Activated T-cell treated with anti-CD3 and anti-CD28 coated beads for 48 hours (primary cell): ENCODE results near the gene ADCY1.

Experiments
- DNase-seq: peaks from one replicate; pipeline ENCODE4 v3.0.0-alpha.2; 2020; ENCODE audit warnings: low read depth

Gene ADCY1

DNA sequence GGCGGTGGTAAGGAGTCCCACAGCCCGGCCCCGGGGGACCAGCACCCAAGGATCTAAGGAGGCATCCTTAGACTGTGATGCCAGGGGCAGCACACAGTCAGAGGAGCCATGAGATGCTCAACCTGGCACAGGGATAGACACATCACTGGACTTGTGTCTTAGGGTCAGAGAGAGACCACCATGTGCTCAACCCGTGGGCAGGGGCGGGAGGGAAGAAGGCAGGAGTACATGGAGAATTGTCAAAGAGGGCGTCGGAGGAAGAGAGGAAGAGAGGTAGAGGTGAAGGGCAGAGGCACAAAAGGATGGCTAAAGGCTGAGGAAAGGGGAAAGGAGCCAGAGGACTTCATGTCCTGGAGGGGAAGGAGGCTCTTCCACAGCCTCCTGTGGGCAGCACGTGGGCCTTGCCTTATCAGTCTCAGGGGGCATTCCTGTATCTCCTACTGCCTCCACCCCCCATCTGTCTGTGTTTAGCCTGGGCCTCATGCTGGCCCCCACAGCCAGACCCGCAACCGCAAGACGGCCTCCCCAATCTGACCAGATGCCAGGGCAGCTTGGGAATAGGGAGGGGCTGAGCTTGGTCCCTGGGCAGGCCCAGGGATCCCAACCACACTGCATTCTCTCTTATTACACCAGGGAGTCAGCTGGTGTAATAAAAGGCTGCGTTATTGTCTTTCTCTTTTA is 2.2 kb downstream of the ADCY1 start:
- DNase-seq: no peak

GRCh38 chr7:45578022-45578421 is 3.9 kb downstream of the ADCY1 start:
- no peak for DNase-seq

GRCh38 chr7:45578467-45578866 is 4.3 kb downstream of the ADCY1 start:
- no peak for DNase-seq

- no peak for DNase-seq
Measured at GRCh38 chr7:45579391-45579801, 5.2 kb downstream of the ADCY1 start.

GRCh38 chr7:45580053-45580872 is 6.1 kb downstream of the ADCY1 start:
- no peak for DNase-seq

GRCh38 chr7:45581271-45581780 is 7.2 kb downstream of the ADCY1 start:
- no peak for DNase-seq

- no peak for DNase-seq
Measured at GRCh38 chr7:45582136-45582749, 8.1 kb downstream of the ADCY1 start.

- DNase-seq: no peak
Measured at GRCh38 chr7:45582868-45583277, 8.7 kb downstream of the ADCY1 start.

DNA sequence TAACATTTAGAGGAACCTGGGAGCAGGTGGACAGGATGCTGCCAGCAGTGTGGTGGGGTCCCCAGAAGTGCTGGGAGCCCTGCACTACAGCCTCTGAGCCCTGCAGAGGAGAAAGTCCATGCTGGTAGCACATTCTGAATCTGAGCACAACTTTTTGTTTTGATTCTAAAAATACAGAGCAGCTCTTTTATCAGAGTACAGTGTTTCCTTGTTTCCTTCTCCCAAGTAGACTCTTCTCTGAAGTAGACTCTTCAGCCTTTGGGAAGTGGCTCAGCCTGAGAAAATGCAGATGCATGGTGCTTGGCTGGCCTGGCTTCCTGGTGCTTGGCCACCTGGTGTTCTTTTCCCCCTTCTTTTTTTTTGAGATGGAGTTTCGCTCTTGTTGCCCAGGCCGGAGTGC is 9.1 kb downstream of the ADCY1 start:
- no peak for DNase-seq

GRCh38 chr7:45584261-45585210 is 10.4 kb downstream of the ADCY1 start:
- no peak for DNase-seq

GRCh38 chr7:45585628-45586027 is 11.5 kb downstream of the ADCY1 start:
- no peak for DNase-seq

DNA sequence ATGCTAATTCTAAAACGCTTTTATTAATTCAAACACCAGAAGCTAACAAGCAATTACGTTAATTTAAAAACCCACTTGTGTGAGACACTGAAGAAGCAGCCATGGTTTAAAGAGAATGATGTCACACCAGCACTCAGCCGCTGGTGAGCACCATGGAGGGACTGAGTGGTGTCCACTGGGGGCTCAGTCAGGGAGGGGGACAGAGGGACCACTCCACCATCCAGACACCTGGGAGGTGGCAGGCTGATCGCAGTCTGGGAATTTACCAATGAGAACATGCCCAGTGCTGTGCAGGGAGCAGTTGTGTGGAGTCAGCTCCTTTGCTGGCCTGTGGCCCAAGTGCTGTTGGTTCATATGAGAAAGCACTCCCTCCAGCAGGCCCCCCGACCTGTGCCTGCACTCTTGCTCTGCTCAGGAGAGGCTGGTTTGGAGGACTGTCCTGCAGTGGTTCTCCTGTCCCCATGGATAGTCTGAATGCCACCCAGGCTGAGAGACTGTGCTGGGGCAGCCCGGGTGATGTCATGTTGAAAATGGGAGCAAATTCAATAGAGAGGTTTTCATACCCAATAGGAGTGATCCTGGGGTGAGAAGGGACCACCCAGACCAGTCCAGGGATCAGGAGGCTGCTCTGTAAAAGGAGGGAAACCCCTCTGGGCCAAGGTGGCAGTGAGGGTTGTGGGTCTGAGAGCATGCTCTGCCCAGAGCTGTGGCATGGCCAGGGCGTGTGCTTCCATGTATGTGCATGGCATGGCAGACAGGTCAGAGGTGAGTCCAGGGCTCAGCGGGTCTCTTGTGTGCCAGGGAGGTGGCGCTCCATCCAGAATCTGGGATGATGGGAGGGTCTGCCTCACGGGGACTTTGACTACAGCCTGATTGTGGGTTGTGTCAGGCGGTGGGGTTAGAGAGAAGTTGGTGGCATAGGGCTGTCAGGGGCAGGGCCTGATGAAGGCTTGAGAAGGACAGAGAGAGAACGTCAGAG is 12.7 kb downstream of the ADCY1 start:
- DNase-seq: no peak

- no peak for DNase-seq
Measured at GRCh38 chr7:45588466-45588865, 14.3 kb downstream of the ADCY1 start.

DNA sequence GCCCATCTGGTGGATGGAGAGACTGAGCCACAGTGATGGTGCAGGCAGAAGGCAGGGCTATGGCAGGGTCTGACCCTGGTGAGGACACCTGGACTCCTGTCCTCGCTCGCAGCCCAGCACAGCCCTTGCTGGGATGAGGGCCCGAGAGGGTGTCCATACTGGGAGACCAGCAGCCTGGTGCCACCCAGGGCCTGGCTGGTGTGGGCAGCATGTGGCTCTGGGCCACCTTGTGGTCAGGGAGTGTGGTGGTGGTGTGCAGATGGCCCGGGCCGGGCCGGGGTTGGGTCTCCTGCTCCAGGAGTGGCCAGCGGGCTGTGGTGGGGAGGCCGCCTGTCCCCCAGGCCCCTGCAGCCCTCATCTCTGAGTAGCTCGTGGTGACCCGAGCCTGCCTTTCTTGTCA is 14.9 kb downstream of the ADCY1 start:
- DNase-seq: no peak

DNA sequence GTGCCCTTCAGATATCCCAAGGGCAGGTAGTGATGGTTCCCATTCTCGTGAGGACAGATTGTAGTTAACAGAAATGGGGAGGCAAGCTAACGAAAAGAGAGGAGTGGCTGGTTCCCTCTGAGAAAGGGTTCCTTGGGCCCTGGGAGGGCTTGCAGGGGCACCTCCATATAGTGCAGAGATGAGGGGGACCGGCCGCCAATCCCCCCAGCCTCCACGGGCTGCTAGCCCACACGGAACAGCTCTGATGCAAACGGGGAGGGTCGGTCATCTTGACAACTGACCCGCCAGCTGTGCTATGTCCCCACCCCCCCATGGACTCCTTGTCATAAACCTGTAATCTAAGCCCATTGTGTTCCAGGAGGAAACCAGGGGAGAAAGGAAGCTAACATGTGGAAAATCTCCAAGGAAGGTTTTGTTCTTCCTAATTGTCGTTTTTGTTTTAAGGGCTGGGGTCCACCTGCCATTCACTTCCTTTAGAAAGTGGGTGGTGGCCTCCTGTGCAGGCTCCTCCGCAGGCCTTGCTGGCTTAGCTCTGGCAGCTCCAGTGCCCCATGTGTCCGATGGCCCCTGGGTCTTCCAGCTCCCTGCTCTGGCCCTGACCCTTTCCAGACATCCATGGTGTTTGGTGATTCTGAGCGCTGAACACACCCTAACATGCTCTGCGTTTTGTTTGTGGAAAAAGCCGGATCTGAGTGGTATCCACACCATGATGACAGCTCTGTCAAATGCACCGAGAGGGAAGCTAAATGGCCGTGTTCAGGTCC is 15.9 kb downstream of the ADCY1 start:
- no peak for DNase-seq

DNA sequence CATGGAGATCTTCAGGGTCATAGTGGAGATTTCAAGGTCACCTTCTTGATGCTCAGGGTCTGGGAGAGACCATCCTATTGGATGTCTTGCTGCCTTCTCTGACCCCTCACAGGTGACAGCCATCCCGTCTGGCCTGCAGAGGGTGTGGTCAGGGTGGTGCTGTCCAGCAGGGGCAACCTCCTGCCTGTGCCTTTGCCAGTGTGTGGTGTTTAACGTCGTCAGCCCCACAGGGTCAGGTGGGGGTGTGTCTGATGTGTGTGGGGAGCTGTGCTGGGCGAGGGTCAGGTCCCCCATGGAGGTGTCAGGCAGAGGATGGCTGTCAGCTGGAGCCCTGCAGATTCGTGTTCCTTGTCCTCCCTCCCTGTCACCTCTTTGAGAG is 16.5 kb downstream of the ADCY1 start:
- no peak for DNase-seq

GRCh38 chr7:45591101-45591906 is 17.1 kb downstream of the ADCY1 start:
- no peak for DNase-seq

DNA sequence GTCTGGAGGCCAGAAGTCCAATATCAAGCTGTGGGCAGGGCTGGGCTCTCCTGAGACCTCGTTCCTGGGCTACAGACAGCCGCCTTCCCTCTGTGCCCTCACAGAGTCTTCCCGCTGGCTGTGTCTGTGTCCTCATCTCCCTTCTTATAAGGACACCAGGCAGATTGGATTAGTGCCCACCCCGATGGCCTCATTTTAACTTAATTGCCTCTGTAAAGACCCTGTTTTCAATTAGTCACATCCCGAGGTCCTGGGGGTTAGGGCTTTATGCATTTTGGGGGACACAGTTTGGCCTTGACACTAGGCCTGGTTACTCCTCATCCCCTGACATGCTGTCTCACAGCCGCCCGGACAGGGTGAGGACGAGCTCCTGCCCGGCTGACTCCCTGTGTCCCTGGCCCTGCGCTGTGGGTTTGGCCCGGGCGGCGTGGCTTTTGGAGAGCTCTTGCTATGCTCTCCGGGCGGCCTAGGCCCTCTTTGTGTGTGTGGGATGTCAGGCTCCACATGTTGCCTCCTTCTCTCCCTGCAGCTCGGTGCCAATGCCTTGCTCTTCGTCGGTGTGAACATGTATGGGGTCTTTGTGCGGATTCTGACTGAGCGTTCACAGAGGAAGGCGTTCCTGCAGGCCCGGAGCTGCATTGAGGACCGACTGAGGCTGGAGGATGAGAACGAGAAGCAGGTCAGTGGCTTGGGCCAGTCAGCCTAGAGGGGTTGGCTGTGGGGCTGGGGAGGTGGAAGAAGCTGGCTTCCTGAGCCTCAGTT is 18.2 kb downstream of the ADCY1 start:
- no peak for DNase-seq
